ENCODE results near the gene TRIM33. TPM values are rescaled to one million over a fixed set of nuclear protein-coding genes. Genes with fewer than 3 reads are reported as not detected.
"Not testable (repeated sequence)": the region's sequence is repeated elsewhere in the genome, so short reads cannot be mapped to it uniquely, and the experiment has no call there.

TRIM33 gene
- total RNA-seq, 2 donors from 2014 or later, result 36.7 to 45.5 TPM

DNA sequence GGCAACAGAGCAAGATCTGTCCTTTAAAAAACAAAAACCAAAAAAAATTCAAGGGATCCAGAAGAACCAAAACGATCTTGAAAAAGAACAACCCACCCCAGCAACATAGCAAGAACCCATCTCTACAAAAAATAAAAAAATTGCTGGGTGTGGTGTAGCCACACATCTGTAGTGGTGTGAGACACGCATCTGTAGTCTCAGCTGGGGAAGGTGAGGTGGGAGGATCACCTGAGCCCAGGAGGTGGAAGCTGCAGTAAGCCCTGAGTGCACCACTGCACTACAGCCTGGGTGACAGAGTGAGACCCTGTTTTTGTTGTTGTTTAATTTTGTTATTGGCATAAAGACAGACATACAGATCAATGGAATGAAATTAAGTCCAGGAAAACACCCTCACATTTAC is 22.3 kb downstream of the TRIM33 start:
- Mint-ChIP-seq H3K27ac (peak overlapping the region in 1 of 2 donors; percentile 81), H3K36me3 (peaks cover 0 to 24% of the 10 kb centered on the region in 2 donors), H3K9me3 (peaks cover 0 to 8% of the 10 kb centered on the region in 2 donors)
- DNase-seq (ENCODE audit: low spot score in 2 of 2) (no peak), ATAC-seq (no peak)

DNA sequence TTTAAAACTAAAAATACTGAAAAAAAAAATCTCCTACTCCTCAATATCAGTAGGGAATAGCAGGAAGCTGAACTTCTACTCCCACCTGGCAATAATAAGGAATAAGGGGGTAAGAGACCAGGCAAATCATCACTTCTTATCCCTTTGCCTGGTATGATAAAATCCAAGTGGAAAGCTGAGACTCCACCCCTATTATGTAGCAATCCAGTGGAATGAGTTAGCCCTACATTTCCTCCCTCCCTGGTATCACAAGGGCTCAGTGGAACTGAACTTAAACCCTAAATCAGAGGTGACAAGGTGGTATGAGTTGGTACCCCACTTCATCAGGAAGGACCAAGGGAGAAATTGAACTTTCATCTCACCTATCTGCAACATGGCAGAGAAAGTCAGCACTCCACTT is 25.7 kb downstream of the TRIM33 start:
- H3K27ac Mint-ChIP-seq, result peak overlapping the region in 1 of 2 donors; percentile 81
- peaks cover 0 to 25% of the 10 kb centered on the region in 2 donors for H3K36me3 Mint-ChIP-seq
- DNase-seq (ENCODE audit: low spot score in 2 of 2), result no peak
- ATAC-seq, result no peak
- peaks cover 4 to 10% of the 10 kb centered on the region in 2 donors for H3K9me3 Mint-ChIP-seq

- ATAC-seq (peak; percentile 26 to 60), DNase-seq (ENCODE audit: low spot score in 2 of 2) (no peak)
- Mint-ChIP-seq H3K9me3 (peaks cover 0 to 18% of the 10 kb centered on the region in 2 donors), H3K36me3 (peaks cover 6 to 25% of the 10 kb centered on the region in 2 donors), H3K27ac (peak overlapping the region in 1 of 2 donors; percentile 72)
Observed at GRCh38 chr1:114482585-114482984, 28.4 kb downstream of the TRIM33 start.

GRCh38 chr1:114479636-114480035 is 31.4 kb downstream of the TRIM33 start:
- not testable (repeated sequence) for ATAC-seq; DNase-seq (ENCODE audit: low spot score in 2 of 2); H3K27ac Mint-ChIP-seq
- Mint-ChIP-seq H3K36me3 (peaks cover 6 to 32% of the 10 kb centered on the region in 2 donors), H3K9me3 (peaks cover 0 to 18% of the 10 kb centered on the region in 2 donors)

DNA sequence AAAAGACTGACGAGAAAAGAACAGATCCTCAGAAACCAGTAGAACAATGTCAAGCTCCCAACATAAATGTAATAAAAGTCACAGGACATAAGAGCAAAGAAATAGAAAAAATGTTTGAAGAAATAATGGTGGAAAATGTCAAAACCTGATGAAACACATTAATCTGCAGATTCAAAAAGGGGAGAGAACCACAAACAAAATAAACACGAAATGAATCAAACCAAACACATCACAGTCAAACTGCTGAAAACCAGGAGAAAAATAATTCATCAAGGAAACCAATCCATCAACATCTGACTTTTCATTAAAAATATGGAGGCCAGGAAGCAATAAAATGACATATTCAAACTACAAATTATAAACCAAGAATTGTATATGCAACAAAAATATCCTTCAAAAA is 31.9 kb downstream of the TRIM33 start:
- H3K36me3 Mint-ChIP-seq, result peaks cover 6 to 32% of the 10 kb centered on the region in 2 donors
- peaks cover 0 to 18% of the 10 kb centered on the region in 2 donors for H3K9me3 Mint-ChIP-seq
- ATAC-seq (no peak), DNase-seq (ENCODE audit: low spot score in 2 of 2) (no peak)
- H3K27ac Mint-ChIP-seq, result no peak overlapping the region

DNA sequence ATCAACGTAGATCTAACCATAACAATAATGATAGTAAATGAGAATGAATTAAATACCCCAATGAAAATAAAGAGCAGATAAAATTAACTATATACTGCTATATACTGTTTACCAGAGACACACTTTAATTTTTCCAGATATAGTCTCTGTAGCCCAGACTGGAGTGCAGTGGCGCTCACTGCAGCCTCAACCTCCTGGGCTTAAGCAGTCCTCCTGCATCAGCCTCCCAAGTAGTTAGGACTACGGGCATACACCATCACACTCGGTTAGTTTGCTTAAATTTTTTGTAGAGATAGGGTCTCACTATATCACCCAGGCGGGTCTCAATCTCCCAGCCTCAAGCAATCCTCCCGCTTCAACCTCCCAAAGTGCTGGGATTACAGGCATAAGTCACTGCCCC is 37.2 kb downstream of the TRIM33 start:
- Mint-ChIP-seq H3K27ac (peak overlapping the region in 1 of 2 donors; percentile 20), H3K36me3 (peaks cover 7 to 16% of the 10 kb centered on the region in 2 donors), H3K9me3 (peaks cover 6% of the 10 kb centered on the region in 2 donors)
- DNase-seq (ENCODE audit: low spot score in 2 of 2) (no peak), ATAC-seq (no peak)

- ATAC-seq (no peak), DNase-seq (ENCODE audit: low spot score in 2 of 2) (no peak)
- peaks cover 7 to 16% of the 10 kb centered on the region in 2 donors for H3K36me3 Mint-ChIP-seq
- H3K27ac Mint-ChIP-seq, result no peak overlapping the region
- peaks cover 6% of the 10 kb centered on the region in 2 donors for H3K9me3 Mint-ChIP-seq
Observed at GRCh38 chr1:114472408-114472807, 38.6 kb downstream of the TRIM33 start.

DNA sequence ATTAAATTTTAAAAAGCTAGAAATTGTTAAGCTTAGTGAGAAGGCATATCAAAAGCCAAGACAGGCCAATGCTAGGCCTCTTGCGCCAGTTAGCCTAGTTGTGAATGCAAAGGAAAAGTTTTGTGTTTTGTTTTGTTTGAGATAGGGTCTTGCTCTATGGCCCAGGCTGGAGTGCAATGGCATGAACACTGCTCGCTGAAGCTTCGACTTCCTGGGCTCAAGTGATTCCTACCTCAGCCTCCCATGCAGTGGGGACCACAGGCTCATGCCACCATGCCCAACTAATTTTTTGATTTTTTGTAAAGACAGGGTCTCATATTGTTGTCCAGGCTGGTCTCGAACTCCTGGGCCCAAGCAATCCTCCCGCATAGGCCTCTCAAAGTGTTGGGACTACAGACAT is 40.3 kb downstream of the TRIM33 start:
- peaks cover 6% of the 10 kb centered on the region in 2 donors for H3K9me3 Mint-ChIP-seq
- H3K36me3 Mint-ChIP-seq, result peaks cover 7 to 16% of the 10 kb centered on the region in 2 donors
- H3K27ac Mint-ChIP-seq, result no peak overlapping the region
- DNase-seq (ENCODE audit: low spot score in 2 of 2) (no peak), ATAC-seq (no peak)

- DNase-seq (ENCODE audit: low spot score in 2 of 2) (no peak), ATAC-seq (peak; percentile 70 to 92)
- Mint-ChIP-seq H3K9me3 (peaks cover 6% of the 10 kb centered on the region in 2 donors), H3K27ac (peak overlapping the region; percentile 14 to 27), H3K36me3 (peaks cover 7 to 9% of the 10 kb centered on the region in 2 donors)
Observed at GRCh38 chr1:114468710-114469468, 42.1 kb downstream of the TRIM33 start.

DNA sequence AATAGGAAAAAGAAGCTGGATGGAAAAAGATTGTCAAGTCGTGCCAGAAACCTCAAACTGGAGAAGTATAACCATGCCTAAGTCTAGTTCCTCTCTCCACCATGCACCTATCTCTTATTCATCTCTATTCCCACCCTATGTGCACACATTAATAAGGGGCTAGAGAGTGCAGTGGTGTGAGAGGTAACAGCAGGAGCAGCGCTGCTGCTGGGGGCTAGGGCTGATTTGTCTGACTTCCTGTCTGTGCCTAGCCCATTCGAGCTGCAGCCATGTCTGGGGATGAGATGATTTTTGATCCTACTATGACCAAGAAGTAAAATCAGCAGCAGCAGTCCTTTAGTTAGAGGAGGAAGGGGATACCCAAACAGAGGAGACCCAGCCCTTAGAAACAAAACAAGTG is 43.0 kb downstream of the TRIM33 start:
- ATAC-seq (peak; percentile 27 to 50), DNase-seq (ENCODE audit: low spot score in 2 of 2) (no peak)
- peaks cover 0 to 2% of the 10 kb centered on the region in 2 donors for H3K36me3 Mint-ChIP-seq
- H3K27ac Mint-ChIP-seq, result peak overlapping the region; percentile 14 to 27
- H3K9me3 Mint-ChIP-seq, result no peaks in the 10 kb centered on the region

DNA sequence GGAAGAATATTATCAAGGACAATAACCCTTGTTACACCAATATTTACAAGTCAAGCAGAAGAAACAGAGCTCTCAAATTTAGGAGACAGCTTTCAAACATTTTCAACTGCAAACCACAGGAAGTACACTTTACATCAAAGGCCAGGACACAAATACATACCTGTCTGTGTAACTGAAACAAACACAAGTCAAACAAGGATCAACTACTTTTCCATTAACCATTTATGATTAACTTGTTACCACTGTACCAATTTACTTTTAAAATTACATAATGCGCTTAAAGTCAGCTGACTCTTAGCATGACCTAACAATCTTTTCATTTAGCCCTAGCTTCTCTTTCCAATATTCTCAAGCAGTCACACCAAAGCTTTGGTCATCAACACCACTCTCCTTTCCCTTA is 43.5 kb downstream of the TRIM33 start:
- ATAC-seq, result peak in 1 of 2 donors; percentile 50
- peak overlapping the region; percentile 14 to 25 for H3K27ac Mint-ChIP-seq

DNA sequence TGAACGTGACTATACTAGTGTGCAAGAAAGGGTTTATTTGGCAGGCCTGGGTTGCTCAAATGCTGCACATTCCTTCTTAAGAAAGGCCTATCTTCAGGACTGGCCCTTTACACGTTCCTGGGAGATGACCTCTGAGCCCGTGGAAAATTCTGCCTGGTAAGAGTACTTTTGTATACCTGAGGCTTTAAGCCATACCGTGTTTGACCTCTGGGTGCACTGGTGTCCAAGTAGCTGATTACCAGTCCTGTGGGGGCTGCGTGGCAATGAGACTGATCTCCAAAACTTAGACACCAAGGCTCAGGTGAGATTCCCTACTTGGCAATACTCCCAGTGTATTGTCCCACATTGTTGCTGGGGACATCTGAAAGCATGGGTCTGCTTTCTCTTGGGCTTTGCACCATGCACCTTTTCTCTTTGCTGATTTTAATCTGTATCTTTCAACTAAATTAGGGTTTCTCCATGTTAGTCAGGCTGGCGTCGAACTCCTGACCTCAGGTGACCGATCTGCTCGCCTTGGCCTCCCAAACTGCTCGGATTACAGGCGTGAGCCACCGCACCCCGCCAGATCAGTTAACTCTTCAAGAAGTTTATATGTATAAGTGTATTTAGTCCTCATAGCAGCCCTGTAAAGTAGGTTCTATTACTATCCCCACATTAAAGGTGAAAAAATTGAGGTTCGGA is 44.5 kb downstream of the TRIM33 start:
- ATAC-seq (no peak), DNase-seq (ENCODE audit: low spot score in 2 of 2) (no peak)
- H3K9me3 Mint-ChIP-seq, result no peaks in the 10 kb centered on the region
- H3K27ac Mint-ChIP-seq, result no peak overlapping the region
- no peaks in the 10 kb centered on the region for H3K36me3 Mint-ChIP-seq

More for the DNA sequence above, 43.5 kb downstream of the TRIM33 start:
- Mint-ChIP-seq H3K36me3 (no peaks in the 10 kb centered on the region), H3K9me3 (no peaks in the 10 kb centered on the region)
- no peak for DNase-seq (ENCODE audit: low spot score in 2 of 2)

GRCh38 chr1:114462963-114463362 is 48.0 kb downstream of the TRIM33 start:
- peaks cover 6 to 24% of the 10 kb centered on the region in 2 donors for H3K36me3 Mint-ChIP-seq
- no peak for ATAC-seq
- no peaks in the 10 kb centered on the region for H3K9me3 Mint-ChIP-seq
- no peak overlapping the region for H3K27ac Mint-ChIP-seq
- no peak for DNase-seq (ENCODE audit: low spot score in 2 of 2)

GRCh38 chr1:114462341-114462740 is 48.7 kb downstream of the TRIM33 start:
- ATAC-seq (no peak), DNase-seq (ENCODE audit: low spot score in 2 of 2) (no peak)
- no peak overlapping the region for H3K27ac Mint-ChIP-seq
- peaks cover 7 to 28% of the 10 kb centered on the region in 2 donors for H3K36me3 Mint-ChIP-seq
- no peaks in the 10 kb centered on the region for H3K9me3 Mint-ChIP-seq

DNA sequence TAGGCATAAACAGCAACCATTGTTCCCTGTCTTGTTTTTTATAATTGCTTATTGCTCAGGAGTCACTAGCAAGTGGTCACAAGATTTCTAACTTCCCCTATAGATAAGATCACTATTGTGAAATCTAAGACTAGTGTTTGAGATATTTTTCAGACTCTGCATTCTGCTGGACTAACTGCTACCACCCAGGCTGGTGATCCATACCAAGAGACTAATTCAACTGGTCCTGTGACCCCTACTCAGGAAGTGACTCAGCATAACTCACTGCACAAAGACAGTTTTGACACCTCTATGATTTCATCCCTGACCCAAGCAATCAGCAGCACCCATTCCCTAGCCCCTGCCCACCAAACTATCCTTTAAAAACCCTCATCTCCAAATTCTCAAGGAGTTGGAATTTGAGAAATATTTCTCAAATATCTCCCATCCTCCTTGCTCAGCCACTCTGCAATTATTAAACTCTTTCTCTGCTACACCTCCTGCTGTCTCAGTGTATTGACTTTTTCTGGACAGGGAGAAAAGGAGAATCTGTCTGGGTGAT is 52.7 kb downstream of the TRIM33 start:
- DNase-seq (ENCODE audit: low spot score in 2 of 2), result no peak
- H3K27ac Mint-ChIP-seq, result peak overlapping the region; percentile 65 to 67
- peak; percentile 57 to 98 for ATAC-seq
- H3K36me3 Mint-ChIP-seq, result peaks cover 20 to 54% of the 10 kb centered on the region in 2 donors
- no peaks in the 10 kb centered on the region for H3K9me3 Mint-ChIP-seq

- H3K9me3 Mint-ChIP-seq, result no peaks in the 10 kb centered on the region
- ATAC-seq, result no peak
- peak overlapping the region in 1 of 2 donors; percentile 67 for H3K27ac Mint-ChIP-seq
- peaks cover 20 to 55% of the 10 kb centered on the region in 2 donors for H3K36me3 Mint-ChIP-seq
- DNase-seq (ENCODE audit: low spot score in 2 of 2), result no peak
Observed at GRCh38 chr1:114457675-114458236, 53.2 kb downstream of the TRIM33 start.

GRCh38 chr1:114456586-114456985 is 54.4 kb downstream of the TRIM33 start:
- H3K9me3 Mint-ChIP-seq, result no peaks in the 10 kb centered on the region
- no peak for ATAC-seq
- H3K27ac Mint-ChIP-seq, result peak overlapping the region in 1 of 2 donors; percentile 10
- no peak for DNase-seq (ENCODE audit: low spot score in 2 of 2)
- peaks cover 20 to 55% of the 10 kb centered on the region in 2 donors for H3K36me3 Mint-ChIP-seq
